Panc1 (cell line): ENCODE measurements around the gene RPL23. TPM values are rescaled to one million over a fixed set of nuclear protein-coding genes. Genes with fewer than 3 reads are reported as not detected.

Source experiments
- ATAC-seq: fragments of 200-7000 bp; cut with Tn5 transposase; 2 replicates; pipeline ENCODE4 v1.9.1; 2020; ENCODE audit warnings: mild to moderate bottlenecking, moderate library complexity
- BruUV-seq: library from RNA; stranded (reverse); fragments of 400-500 nt; replicated peaks from 2 replicates; lab custom pipeline; 2021; lab: Mats Ljungman, UMichigan
- CTCF ChIA-PET: fragments of 300-600 bp; sonication (Branson Sonifier 250); formaldehyde crosslinking; loops from one replicate; lab custom pipeline; 2022; ENCODE audit warnings: antibody characterized with exemption; lab: Charles Lee
- POLR2A ChIA-PET: fragments of 300-600 bp; sonication (Branson Sonifier 250); formaldehyde crosslinking; loops from one replicate; lab custom pipeline; 2022; ENCODE audit warnings: antibody characterized with exemption; lab: Charles Lee
- DNase-seq: peaks from one replicate; pipeline ENCODE4 v3.0.0-alpha.2; 2010; ENCODE audit warnings: low read depth, low spot score
- H3K27ac ChIP-seq: 2 replicates; pipeline ENCODE4 v1.5.1; 2011; ENCODE audit warnings: mild to moderate bottlenecking, low read length, inconsistent platforms
- H3K27me3 ChIP-seq: fragments of 200-500 bp; sonication (Bioruptor generic); 2 replicates; pipeline ENCODE4 v1.6.0; 2014; ENCODE audit warnings: low read length, inconsistent platforms; ENCODE audit not compliant: control insufficient read depth, insufficient read depth
- H3K36me3 ChIP-seq: fragments of 200-500 bp; sonication (Bioruptor generic); 2 replicates; pipeline ENCODE4 v1.5.1; 2014; ENCODE audit warnings: inconsistent platforms, mild to moderate bottlenecking, low read length, moderate library complexity; ENCODE audit not compliant: control insufficient read depth, insufficient read depth
- H3K4me1 ChIP-seq: 2 replicates; pipeline ENCODE4 v1.5.1; 2011; ENCODE audit warnings: inconsistent platforms, mild to moderate bottlenecking, low read length, moderate library complexity; ENCODE audit not compliant: control insufficient read depth, insufficient read depth
- H3K4me3 ChIP-seq, 2 experiments: 2 replicates each; pipeline ENCODE4 v1.5.1; 2011 to 2012; ENCODE audit warnings: low read depth in 2 of 2, low read length in 2 of 2, mild to moderate bottlenecking in 2 of 2, inconsistent platforms in 1 of 2, moderate library complexity in 1 of 2
- H3K9me3 ChIP-seq: fragments of 200-500 bp; sonication (Bioruptor generic); 2 replicates; pipeline ENCODE4 v1.5.1; 2014; ENCODE audit warnings: low read depth, mild to moderate bottlenecking, inconsistent platforms, low read length, moderate library complexity; ENCODE audit not compliant: control insufficient read depth, insufficient read depth
- CTCF ChIP-seq: fragments of 450-650 bp; IDR thresholded peaks from 2 replicates; pipeline ENCODE4 v1.5.1; 2017; ENCODE audit warnings: mild to moderate bottlenecking
- POLR2AphosphoS5 ChIP-seq: IDR thresholded peaks from 2 replicates; pipeline ENCODE4 v1.6.1; 2012; ENCODE audit warnings: mild to moderate bottlenecking, low read depth, low read length, moderate library complexity
- REST ChIP-seq, 2 experiments: IDR thresholded peaks; 2 replicates each; pipeline ENCODE4 v1.6.1; 2011 to 2012; ENCODE audit warnings: low read depth in 2 of 2, control low read depth in 1 of 2, low read length in 1 of 2, mild to moderate bottlenecking in 1 of 2, moderate library complexity in 1 of 2; ENCODE audit not compliant: insufficient read depth in 1 of 2
- SIN3A ChIP-seq: IDR thresholded peaks from 2 replicates; pipeline ENCODE4 v1.6.1; 2012; ENCODE audit warnings: low read depth, mild to moderate bottlenecking, low read length, moderate library complexity, borderline replicate concordance; ENCODE audit not compliant: insufficient read depth
- TCF7L2 ChIP-seq: IDR thresholded peaks from 2 replicates; pipeline ENCODE4 v1.6.1; 2011; ENCODE audit warnings: mild to moderate bottlenecking, low read depth, low read length, inconsistent platforms
- in situ Hi-C: cut with HindIII; loops from 2 replicates; pipeline ENCODE4 v1.10.0; 2016; ENCODE audit warnings: low sequenced_read_pairs, low pct_unique_long_range_greater_than_20kb
- intact Hi-C: fragments of 100-400 bp; cut with micrococcal nuclease; formaldehyde crosslinking; loops from one replicate; pipeline ENCODE4 v1.10.0; 2022; ENCODE audit not compliant: unreplicated experiment
- total RNA-seq: library from RNA; stranded (reverse); gene quantifications from one replicate; pipeline ENCODE4 v1.2.1, GENCODE V29; 2021; ENCODE audit not compliant: unreplicated experiment

Gene RPL23
- total RNA-seq, 1 experiment from 2014 or later, result 649 TPM

GRCh38 chr17:38888842-38889241 lies 35.3 kb upstream of the RPL23 start:
- no TSS peak for BruUV-seq
- no peak overlapping the region for H3K27ac ChIP-seq
- H3K9me3 ChIP-seq, result no peaks in the 10 kb centered on the region
- in situ Hi-C loops (no loop called here), intact Hi-C loops (no loop called here)
- no peak for TF ChIP-seq SIN3A
- TF ChIP-seq REST (IDR thresholded peaks at IDR 0.05; ENCODE audit: insufficient read depth in 1 of 2, low read depth in 2 of 2, low read length in 1 of 2), result no peak
- TF ChIP-seq TCF7L2, result no peak
- TF ChIP-seq POLR2AphosphoS5, result no peak
- TF ChIP-seq CTCF, result no peak
- peaks cover 8% of the 10 kb centered on the region for H3K4me1 ChIP-seq
- ChIA-PET CTCF (no interaction called here), POLR2A (interaction anchor here (0.7 kb wide), 1 partner anchor 15 kb away, joined by 3 read pairs; no protein-coding TSS in a partner anchor)
- DNase-seq, result no peak
- no peak overlapping the region for H3K4me3 ChIP-seq
- H3K36me3 ChIP-seq, result no peaks in the 10 kb centered on the region
- no peaks in the 10 kb centered on the region for H3K27me3 ChIP-seq
- ATAC-seq, result no peak

- CTCF ChIA-PET, result no interaction called here
- Histone ChIP-seq H3K4me3 (no peak overlapping the region), H3K9me3 (no peaks in the 10 kb centered on the region), H3K27me3 (no peaks in the 10 kb centered on the region), H3K4me1 (peaks cover 16% of the 10 kb centered on the region), H3K36me3 (no peaks in the 10 kb centered on the region), H3K27ac (no peak overlapping the region)
- ATAC-seq, result no peak
- POLR2A ChIA-PET, result no interaction called here
- DNase-seq, result no peak
- no TSS peak for BruUV-seq
- intact Hi-C loops (no loop called here), in situ Hi-C loops (no loop called here)
- TF ChIP-seq TCF7L2 (no peak), POLR2AphosphoS5 (no peak), SIN3A (no peak), CTCF (no peak), REST (IDR thresholded peaks at IDR 0.05; ENCODE audit: insufficient read depth in 1 of 2, low read depth in 2 of 2, low read length in 1 of 2) (no peak)
These were observed 33.1 kb upstream of the RPL23 start for GRCh38 chr17:38886643-38887010.
